Gastroesophageal sphincter (tissue), 3 donors: ENCODE measurements around the gene PPP1R12C.

ENCODE experiments used
- POLR2AphosphoS5 ChIP-seq: sonication (generic); formaldehyde crosslinking; IDR thresholded peaks from one replicate; pipeline ENCODE4 v1.6.1; 2017; ENCODE audit warnings: antibody characterized with exemption
- TF ChIP-seq, protein P1 (sequence below), 4 experiments: fragments of 200-600 bp in 2 of 4; fragments of 450-650 bp in 2 of 4; sonication (generic) in 1 of 4; IDR thresholded peaks; one replicate each; pipeline ENCODE4 v1.5.1; 2017 to 2019; ENCODE audit warnings: antibody characterized with exemption in 4 of 4, mild to moderate bottlenecking in 2 of 4, moderate library complexity in 2 of 4

DNA sequence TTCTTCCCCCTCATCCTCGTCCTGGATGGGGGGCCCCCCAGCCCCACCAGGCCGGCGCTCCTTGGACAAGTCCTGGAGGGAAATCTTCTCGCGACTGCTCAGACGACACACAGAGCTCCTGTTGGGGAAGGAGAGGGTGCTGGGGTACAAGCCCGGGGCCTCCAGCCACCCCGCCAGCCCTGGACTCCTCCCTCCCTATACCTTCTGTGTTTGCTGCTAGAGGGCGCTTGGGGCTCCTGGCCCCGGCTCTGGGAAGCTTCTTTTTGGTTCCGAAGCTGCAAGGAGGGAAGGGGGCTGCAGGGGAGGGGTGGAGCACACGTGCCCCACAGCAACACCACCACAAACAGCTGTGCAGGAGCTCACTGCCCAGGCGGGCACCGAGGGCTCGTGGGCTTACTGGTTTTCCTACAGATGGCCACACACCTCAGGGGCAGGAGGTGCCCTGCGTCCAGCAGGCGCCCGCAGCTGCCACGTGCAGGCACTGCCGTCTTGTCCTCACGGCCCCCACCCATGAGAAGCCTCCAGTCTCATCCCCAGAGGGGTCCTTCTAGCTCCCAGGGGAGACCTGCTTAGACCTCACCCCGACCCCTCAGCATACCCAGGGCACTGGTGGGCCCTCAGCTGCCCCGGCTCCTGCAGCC lies 21.3 kb downstream of the PPP1R12C start:
- TF ChIP-seq, protein P1, sequence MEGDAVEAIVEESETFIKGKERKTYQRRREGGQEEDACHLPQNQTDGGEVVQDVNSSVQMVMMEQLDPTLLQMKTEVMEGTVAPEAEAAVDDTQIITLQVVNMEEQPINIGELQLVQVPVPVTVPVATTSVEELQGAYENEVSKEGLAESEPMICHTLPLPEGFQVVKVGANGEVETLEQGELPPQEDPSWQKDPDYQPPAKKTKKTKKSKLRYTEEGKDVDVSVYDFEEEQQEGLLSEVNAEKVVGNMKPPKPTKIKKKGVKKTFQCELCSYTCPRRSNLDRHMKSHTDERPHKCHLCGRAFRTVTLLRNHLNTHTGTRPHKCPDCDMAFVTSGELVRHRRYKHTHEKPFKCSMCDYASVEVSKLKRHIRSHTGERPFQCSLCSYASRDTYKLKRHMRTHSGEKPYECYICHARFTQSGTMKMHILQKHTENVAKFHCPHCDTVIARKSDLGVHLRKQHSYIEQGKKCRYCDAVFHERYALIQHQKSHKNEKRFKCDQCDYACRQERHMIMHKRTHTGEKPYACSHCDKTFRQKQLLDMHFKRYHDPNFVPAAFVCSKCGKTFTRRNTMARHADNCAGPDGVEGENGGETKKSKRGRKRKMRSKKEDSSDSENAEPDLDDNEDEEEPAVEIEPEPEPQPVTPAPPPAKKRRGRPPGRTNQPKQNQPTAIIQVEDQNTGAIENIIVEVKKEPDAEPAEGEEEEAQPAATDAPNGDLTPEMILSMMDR (IDR thresholded peaks at IDR 0.05), result no peak
- no peak for TF ChIP-seq POLR2AphosphoS5
